ENCODE results near the gene GREM2. TPM values are rescaled to one million over a fixed set of nuclear protein-coding genes. Genes with fewer than 3 reads are reported as not detected.

The GREM2 gene
- total and polyA plus RNA-seq, 9 of the 15 experiments (the other 6 are each of a cell fraction or from before 2014, with no cell fraction given): 0.01 to 0.07 (median 0.05) TPM; not detected in 5

- Histone ChIP-seq H3K36me3 (ENCODE audit: control insufficient read depth, insufficient read depth, low read length) (no peaks in the 10 kb centered on the region), H3K9me3 (replicated peaks; ENCODE audit: control insufficient read depth, insufficient read depth, low read depth, low read length) (no peaks in the 10 kb centered on the region; the same call in 1 of the 2 replicates), H3K27me3 (ENCODE audit: control insufficient read depth in 2 of 2, insufficient read depth in 2 of 2, low read length in 2 of 2) (no peaks in the 10 kb centered on the region), H3K9ac (ENCODE audit: insufficient read depth in 1 of 2, low read depth in 2 of 2, low read length in 2 of 2) (no peak overlapping the region), H3K4me1 (replicated peaks in 1 of 2; ENCODE audit: control insufficient read depth in 2 of 2, insufficient read depth in 2 of 2, low read length in 2 of 2) (no peaks in the 10 kb centered on the region), H2AFZ (ENCODE audit: low read depth, low read length) (no peak overlapping the region), H3K4me3 (no peak overlapping the region), H3K4me2 (ENCODE audit: insufficient read depth, low read length) (no peak overlapping the region), H3K79me2 (ENCODE audit: control insufficient read depth, insufficient read depth, low read length) (no peaks in the 10 kb centered on the region), H4K20me1 (replicated peaks; ENCODE audit: control insufficient read depth, insufficient read depth, low read length) (no peaks in the 10 kb centered on the region), H3K27ac (ENCODE audit: extremely low read depth, low read depth, low read length) (no peak overlapping the region), H3K9me1 (ENCODE audit: control insufficient read depth, insufficient read depth, low read length) (no peaks in the 10 kb centered on the region)
- POLR2A ChIA-PET: no interaction called here
- 0% methylated on average over 1 of the region's 1 CpG for WGBS (ENCODE audit: insufficient coverage, low coverage, missing lambda C conversion rate)
- ATAC-seq (no peak), FAIRE-seq (no peak), DNase-seq (ENCODE audit: extremely low read depth in 1 of 4, low spot score in 3 of 4) (no peak)
- intact Hi-C loops (cut with micrococcal nuclease): no loop called here
- CTCF ChIA-PET (ENCODE audit: low intra/inter-chr PET ratio): no interaction called here
- in situ Hi-C loops (cut with MboI): no loop called here
- no TSS peak for BruUV-seq (replicated peaks)
- TF ChIP-seq PHB (CRISPR knock-in tag; IDR thresholded peaks at IDR 0.05) (no peak), ZC3H8 (IDR thresholded peaks at IDR 0.05) (no peak), C11orf30 (IDR thresholded peaks at IDR 0.05; ENCODE audit: low read depth) (no peak), ARID4B (CRISPR knock-in tag; IDR thresholded peaks at IDR 0.05) (no peak), DACH1 (IDR thresholded peaks at IDR 0.05; ENCODE audit: partially characterized antibody) (no peak), HDAC3 (IDR thresholded peaks at IDR 0.05; ENCODE audit: borderline replicate concordance, partially characterized antibody) (no peak), ZNF324 (CRISPR knock-in tag; IDR thresholded peaks at IDR 0.05) (no peak), NFATC3 (IDR thresholded peaks at IDR 0.05) (no peak), UBTF (IDR thresholded peaks at IDR 0.05; ENCODE audit: borderline replicate concordance in 1 of 2, low read depth in 2 of 2, low read length in 2 of 2) (no peak)
Measured at GRCh38 chr1:240572328-240572727, 39.6 kb downstream of the GREM2 start.

Data from K562 (cell line).